A673 (cell line): ENCODE results near the gene NOS1AP. TPM values are rescaled to one million over a fixed set of nuclear protein-coding genes. Genes with fewer than 3 reads are reported as not detected.

ENCODE experiments used
- BruUV-seq: library from RNA; stranded (reverse); fragments of 400-500 nt; replicated peaks from 2 replicates; lab custom pipeline; 2021; lab: Mats Ljungman, UMichigan
- CTCF ChIA-PET: fragments of 300-600 bp; sonication (Branson Sonifier 250); formaldehyde crosslinking; loops from one replicate; lab custom pipeline; 2022; ENCODE audit warnings: antibody characterized with exemption; lab: Charles Lee
- POLR2A ChIA-PET: fragments of 300-600 bp; sonication (Branson Sonifier 250); formaldehyde crosslinking; loops from one replicate; lab custom pipeline; 2022; ENCODE audit warnings: antibody characterized with exemption; ENCODE audit not compliant: low non-redundant PET; lab: Charles Lee
- DNase-seq: peaks from one replicate; pipeline ENCODE4 v3.0.0-alpha.2; 2015; ENCODE audit warnings: low spot score
- H3K27ac ChIP-seq: fragments of 200-600 bp; sonication (generic); 2 replicates; pipeline ENCODE4 v1.5.1; 2016; ENCODE audit warnings: mixed run types, low read depth, mild to moderate bottlenecking, mixed read lengths, antibody characterized with exemption, low read length; ENCODE audit not compliant: poor library complexity, severe bottlenecking
- H3K27me3 ChIP-seq: fragments of 200-600 bp; sonication (generic); replicated peaks from 2 replicates; pipeline ENCODE4 v1.6.1; 2017; ENCODE audit warnings: mixed run types, low read depth, mild to moderate bottlenecking, mixed read lengths, antibody characterized with exemption, low read length; ENCODE audit not compliant: insufficient read depth, poor library complexity
- H3K36me3 ChIP-seq: fragments of 200-600 bp; sonication (generic); 2 replicates; pipeline ENCODE4 v1.6.1; 2016; ENCODE audit warnings: mixed run types, mild to moderate bottlenecking, mixed read lengths, antibody characterized with exemption, low read length; ENCODE audit not compliant: insufficient read depth, poor library complexity, severe bottlenecking
- H3K4me1 ChIP-seq: fragments of 200-600 bp; sonication (generic); 2 replicates; pipeline ENCODE4 v1.6.1; 2017; ENCODE audit warnings: mixed run types, mild to moderate bottlenecking, mixed read lengths, antibody characterized with exemption, low read length; ENCODE audit not compliant: insufficient read depth, poor library complexity, severe bottlenecking
- H3K4me3 ChIP-seq: fragments of 200-600 bp; sonication (generic); 2 replicates; pipeline ENCODE4 v1.5.1; 2016; ENCODE audit warnings: low read depth, mixed run types, mild to moderate bottlenecking, mixed read lengths, low read length; ENCODE audit not compliant: poor library complexity, severe bottlenecking
- H3K9me3 ChIP-seq: fragments of 200-600 bp; sonication (generic); 2 replicates; pipeline ENCODE4 v1.6.1; 2016; ENCODE audit warnings: mixed run types, low read depth, mild to moderate bottlenecking, mixed read lengths, antibody characterized with exemption, low read length; ENCODE audit not compliant: poor library complexity, severe bottlenecking
- CTCF ChIP-seq: fragments of 300-800, 200-600 bp; sonication (generic); conservative IDR thresholded peaks from 2 replicates; pipeline ENCODE4 v1.5.1; 2017; ENCODE audit warnings: low read depth, mild to moderate bottlenecking, antibody characterized with exemption, low read length, moderate library complexity, mixed read lengths
- EZH2 ChIP-seq: fragments of 200-600 bp; sonication (generic); IDR thresholded peaks from 2 replicates; pipeline ENCODE4 v1.6.1; 2017; ENCODE audit warnings: borderline replicate concordance, low read depth, mild to moderate bottlenecking, mixed read lengths, antibody characterized with exemption, low read length; ENCODE audit not compliant: poor library complexity, severe bottlenecking
- intact Hi-C: fragments of 100-400 bp; cut with micrococcal nuclease; formaldehyde crosslinking; loops from one replicate; pipeline ENCODE4 v1.10.0; 2022; ENCODE audit not compliant: unreplicated experiment
- total RNA-seq: library from RNA; stranded (reverse); gene quantifications from 2 replicates; pipeline ENCODE4 v1.2.3, GENCODE V29; 2021

Gene NOS1AP
- total RNA-seq, 1 experiment from 2014 or later: 28.0 TPM

GRCh38 chr1:162192306-162192678 lies 122.8 kb downstream of the NOS1AP start:
- Histone ChIP-seq H3K36me3 (no peaks in the 10 kb centered on the region), H3K4me3 (no peak overlapping the region), H3K4me1 (peaks cover 39% of the 10 kb centered on the region), H3K27me3 (no peaks in the 10 kb centered on the region), H3K27ac (no peak overlapping the region), H3K9me3 (no peaks in the 10 kb centered on the region)
- no TSS peak for BruUV-seq
- no peak for TF ChIP-seq CTCF
- no peak for TF ChIP-seq EZH2
- POLR2A ChIA-PET: no interaction called here
- intact Hi-C loops: no loop called here
- CTCF ChIA-PET: no interaction called here
- no peak for DNase-seq

- BruUV-seq: no TSS peak
- intact Hi-C loops: no loop called here
- H3K27me3 ChIP-seq: no peaks in the 10 kb centered on the region
- H3K27ac ChIP-seq: no peak overlapping the region
- CTCF ChIA-PET: no interaction called here
- no peak for DNase-seq
- POLR2A ChIA-PET: no interaction called here
- no peaks in the 10 kb centered on the region for H3K9me3 ChIP-seq
- H3K4me3 ChIP-seq: no peak overlapping the region
- H3K36me3 ChIP-seq: no peaks in the 10 kb centered on the region
- TF ChIP-seq CTCF (no peak), EZH2 (no peak)
- H3K4me1 ChIP-seq: peaks cover 34% of the 10 kb centered on the region
Measured at GRCh38 chr1:162192763-162193162, 123.3 kb downstream of the NOS1AP start.

- no peaks in the 10 kb centered on the region for H3K27me3 ChIP-seq
- no peak for DNase-seq
- intact Hi-C loops: no loop called here
- CTCF ChIA-PET: no interaction called here
- H3K36me3 ChIP-seq: no peaks in the 10 kb centered on the region
- H3K27ac ChIP-seq: no peak overlapping the region
- BruUV-seq: no TSS peak
- H3K9me3 ChIP-seq: no peaks in the 10 kb centered on the region
- POLR2A ChIA-PET: no interaction called here
- no peak for TF ChIP-seq EZH2
- TF ChIP-seq CTCF: no peak
- H3K4me3 ChIP-seq: no peak overlapping the region
- peaks cover 32% of the 10 kb centered on the region for H3K4me1 ChIP-seq
Measured at GRCh38 chr1:162193221-162193620, 123.7 kb downstream of the NOS1AP start.
